ENCODE data around the gene CTSO.

The CTSO gene

DNA sequence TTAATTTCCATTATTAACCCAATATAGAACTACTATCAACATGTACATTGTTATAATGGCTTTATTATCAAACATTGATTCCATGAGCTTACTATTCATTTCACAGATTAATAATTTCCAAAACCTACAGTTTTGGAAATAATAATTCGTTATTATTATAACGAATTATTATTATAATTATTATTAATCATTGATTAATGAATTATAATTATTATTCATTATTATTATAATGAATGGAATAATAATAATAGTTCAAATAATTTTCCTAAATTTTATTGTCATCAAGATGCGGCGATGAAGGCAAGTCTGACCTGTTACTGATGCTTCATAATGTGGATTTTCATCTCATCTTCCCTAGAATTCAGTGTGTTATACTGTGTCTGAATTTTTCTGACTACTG lies 22.0 kb downstream of the CTSO start:
- TF ChIP-seq EZH2phosphoT487 (IDR thresholded peaks at IDR 0.05; ENCODE audit: borderline replicate concordance): no peak
- TF ChIP-seq, protein P1, sequence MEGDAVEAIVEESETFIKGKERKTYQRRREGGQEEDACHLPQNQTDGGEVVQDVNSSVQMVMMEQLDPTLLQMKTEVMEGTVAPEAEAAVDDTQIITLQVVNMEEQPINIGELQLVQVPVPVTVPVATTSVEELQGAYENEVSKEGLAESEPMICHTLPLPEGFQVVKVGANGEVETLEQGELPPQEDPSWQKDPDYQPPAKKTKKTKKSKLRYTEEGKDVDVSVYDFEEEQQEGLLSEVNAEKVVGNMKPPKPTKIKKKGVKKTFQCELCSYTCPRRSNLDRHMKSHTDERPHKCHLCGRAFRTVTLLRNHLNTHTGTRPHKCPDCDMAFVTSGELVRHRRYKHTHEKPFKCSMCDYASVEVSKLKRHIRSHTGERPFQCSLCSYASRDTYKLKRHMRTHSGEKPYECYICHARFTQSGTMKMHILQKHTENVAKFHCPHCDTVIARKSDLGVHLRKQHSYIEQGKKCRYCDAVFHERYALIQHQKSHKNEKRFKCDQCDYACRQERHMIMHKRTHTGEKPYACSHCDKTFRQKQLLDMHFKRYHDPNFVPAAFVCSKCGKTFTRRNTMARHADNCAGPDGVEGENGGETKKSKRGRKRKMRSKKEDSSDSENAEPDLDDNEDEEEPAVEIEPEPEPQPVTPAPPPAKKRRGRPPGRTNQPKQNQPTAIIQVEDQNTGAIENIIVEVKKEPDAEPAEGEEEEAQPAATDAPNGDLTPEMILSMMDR (conservative IDR thresholded peaks at IDR 0.05; ENCODE audit: low read length): no peak
- Histone ChIP-seq H3K36me3 (ENCODE audit: insufficient read depth, low read length) (no peaks in the 10 kb centered on the region), H3K9me2 (replicated peaks; ENCODE audit: low read depth, low read length) (no peaks in the 10 kb centered on the region), H3K4me3 (ENCODE audit: low read length, poor library complexity, severe bottlenecking) (no peak overlapping the region), H3K9me3 (ENCODE audit: insufficient read depth, low read depth, low read length) (no peaks in the 10 kb centered on the region), H3K9ac (ENCODE audit: low read depth, low read length, poor library complexity, severe bottlenecking) (no peak overlapping the region), H3K4me1 (ENCODE audit: insufficient read depth, low read length, poor library complexity, severe bottlenecking) (no peaks in the 10 kb centered on the region), H4K20me1 (ENCODE audit: insufficient read depth, low read length, poor library complexity, severe bottlenecking) (no peaks in the 10 kb centered on the region), H3K4me2 (ENCODE audit: low read depth, low read length, poor library complexity, severe bottlenecking) (no peak overlapping the region), H3K27me3 (ENCODE audit: insufficient read depth, low read length, poor library complexity, severe bottlenecking) (no peaks in the 10 kb centered on the region), H2AFZ (ENCODE audit: low read length) (no peak overlapping the region), H3F3A (ENCODE audit: low read depth) (no peaks in the 10 kb centered on the region), H3K79me2 (ENCODE audit: insufficient read depth, low read length) (no peaks in the 10 kb centered on the region)

DNA sequence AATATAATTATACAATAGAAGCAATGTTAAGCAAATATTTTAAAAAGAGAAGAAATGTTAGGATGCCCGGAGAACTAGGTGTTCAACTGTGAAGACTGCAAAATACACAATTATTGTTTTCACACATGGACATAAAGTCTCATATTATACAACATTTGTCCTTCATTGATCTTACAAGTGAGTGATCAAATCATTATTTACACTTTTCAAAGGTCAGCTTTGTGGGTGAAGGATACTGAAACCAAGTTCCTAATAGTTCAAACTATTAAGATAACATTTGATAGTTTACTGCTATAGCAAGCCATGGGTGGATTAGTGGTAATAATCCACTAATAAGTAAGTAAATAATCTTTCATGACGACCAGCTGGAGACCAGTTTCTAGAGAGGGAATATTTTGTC lies 23.3 kb downstream of the CTSO start:
- Histone ChIP-seq H3K9me3 (ENCODE audit: insufficient read depth, low read depth, low read length) (no peaks in the 10 kb centered on the region), H3K79me2 (ENCODE audit: insufficient read depth, low read length) (no peaks in the 10 kb centered on the region), H3F3A (ENCODE audit: low read depth) (no peaks in the 10 kb centered on the region), H2AFZ (ENCODE audit: low read length) (no peak overlapping the region), H3K4me2 (ENCODE audit: low read depth, low read length, poor library complexity, severe bottlenecking) (no peak overlapping the region), H4K20me1 (ENCODE audit: insufficient read depth, low read length, poor library complexity, severe bottlenecking) (no peaks in the 10 kb centered on the region), H3K9me2 (replicated peaks; ENCODE audit: low read depth, low read length) (no peaks in the 10 kb centered on the region), H3K36me3 (ENCODE audit: insufficient read depth, low read length) (no peaks in the 10 kb centered on the region), H3K9ac (ENCODE audit: low read depth, low read length, poor library complexity, severe bottlenecking) (no peak overlapping the region), H3K4me1 (ENCODE audit: insufficient read depth, low read length, poor library complexity, severe bottlenecking) (no peaks in the 10 kb centered on the region), H3K27me3 (ENCODE audit: insufficient read depth, low read length, poor library complexity, severe bottlenecking) (no peaks in the 10 kb centered on the region), H3K4me3 (ENCODE audit: low read length, poor library complexity, severe bottlenecking) (no peak overlapping the region)
- TF ChIP-seq, protein P1 (conservative IDR thresholded peaks at IDR 0.05; ENCODE audit: low read length): no peak
- TF ChIP-seq EZH2phosphoT487 (IDR thresholded peaks at IDR 0.05; ENCODE audit: borderline replicate concordance): no peak

DNA sequence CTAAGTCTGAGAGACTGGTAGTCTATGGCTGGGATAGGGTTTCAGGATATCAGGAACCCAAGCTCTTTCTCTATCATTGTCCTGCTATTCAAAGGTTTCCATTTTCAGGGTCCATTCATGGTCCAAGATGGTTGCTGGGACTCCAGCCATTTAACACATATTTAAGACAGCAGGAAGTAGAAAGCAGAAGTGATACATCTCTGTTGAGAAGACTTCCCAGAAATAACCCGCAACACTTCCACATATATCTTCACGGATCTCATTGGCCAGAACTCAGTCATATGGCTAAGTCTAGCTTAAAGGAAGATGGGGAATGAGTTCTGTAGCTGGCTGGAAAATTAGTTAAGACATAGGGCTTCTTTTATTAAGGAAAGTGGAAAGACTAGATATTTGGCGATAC lies 23.8 kb downstream of the CTSO start:
- TF ChIP-seq EZH2phosphoT487 (IDR thresholded peaks at IDR 0.05; ENCODE audit: borderline replicate concordance): no peak
- TF ChIP-seq, protein P1 (conservative IDR thresholded peaks at IDR 0.05; ENCODE audit: low read length): no peak
- Histone ChIP-seq H3K79me2 (ENCODE audit: insufficient read depth, low read length) (no peaks in the 10 kb centered on the region), H2AFZ (ENCODE audit: low read length) (no peak overlapping the region)

More for the DNA sequence above, 23.8 kb downstream of the CTSO start:
- Histone ChIP-seq H3K4me3 (ENCODE audit: low read length, poor library complexity, severe bottlenecking) (no peak overlapping the region), H3K9me3 (ENCODE audit: insufficient read depth, low read depth, low read length) (no peaks in the 10 kb centered on the region), H3K36me3 (ENCODE audit: insufficient read depth, low read length) (no peaks in the 10 kb centered on the region), H3K4me1 (ENCODE audit: insufficient read depth, low read length, poor library complexity, severe bottlenecking) (no peaks in the 10 kb centered on the region), H3K9me2 (replicated peaks; ENCODE audit: low read depth, low read length) (no peaks in the 10 kb centered on the region), H3K27me3 (ENCODE audit: insufficient read depth, low read length, poor library complexity, severe bottlenecking) (no peaks in the 10 kb centered on the region), H3K4me2 (ENCODE audit: low read depth, low read length, poor library complexity, severe bottlenecking) (no peak overlapping the region), H3F3A (ENCODE audit: low read depth) (no peaks in the 10 kb centered on the region), H4K20me1 (ENCODE audit: insufficient read depth, low read length, poor library complexity, severe bottlenecking) (no peaks in the 10 kb centered on the region), H3K9ac (ENCODE audit: low read depth, low read length, poor library complexity, severe bottlenecking) (no peak overlapping the region)

Measured in Loucy (cell line).